Liver (tissue), 3 donors: ENCODE measurements around the gene CLDN10.

Experiments
- RAD21 ChIP-seq, 2 donors: IDR thresholded peaks; 2 replicates each; pipeline ENCODE4 v1.6.1; 2016; ENCODE audit warnings: antibody characterized with exemption in 2 of 2, mild to moderate bottlenecking in 2 of 2
- RXRA ChIP-seq, 2 donors: IDR thresholded peaks; 2 replicates each; pipeline ENCODE4 v1.6.1; 2017 to 2018; ENCODE audit warnings: antibody characterized with exemption in 2 of 2, mild to moderate bottlenecking in 1 of 2
- TAF1 ChIP-seq: conservative IDR thresholded peaks from 2 replicates; pipeline ENCODE4 v1.6.1; 2016; ENCODE audit warnings: antibody characterized with exemption, mild to moderate bottlenecking
- YY1 ChIP-seq: IDR thresholded peaks from 2 replicates; pipeline ENCODE4 v1.6.1; 2016; ENCODE audit warnings: antibody characterized with exemption, mild to moderate bottlenecking
- TF ChIP-seq, protein P1 (sequence below): IDR thresholded peaks from 2 replicates; pipeline ENCODE4 v1.6.1; 2016; ENCODE audit warnings: antibody characterized with exemption, mild to moderate bottlenecking
- TF ChIP-seq, protein P2 (sequence below): fragments of 150-350 bp; IDR thresholded peaks from 2 replicates; pipeline ENCODE4 v1.5.1; 2017; ENCODE audit warnings: improper control_type of control experiment, low read depth, low read length; ENCODE audit not compliant: missing input control
- TF ChIP-seq, protein P3 (sequence below): IDR thresholded peaks from 2 replicates; pipeline ENCODE4 v1.6.1; 2016; ENCODE audit warnings: antibody characterized with exemption
- TF ChIP-seq, protein P4 (sequence below): IDR thresholded peaks from 2 replicates; pipeline ENCODE4 v1.6.1; 2016; ENCODE audit warnings: antibody characterized with exemption
- donor health status: healthy.
- donor health status: healthy.

DNA sequence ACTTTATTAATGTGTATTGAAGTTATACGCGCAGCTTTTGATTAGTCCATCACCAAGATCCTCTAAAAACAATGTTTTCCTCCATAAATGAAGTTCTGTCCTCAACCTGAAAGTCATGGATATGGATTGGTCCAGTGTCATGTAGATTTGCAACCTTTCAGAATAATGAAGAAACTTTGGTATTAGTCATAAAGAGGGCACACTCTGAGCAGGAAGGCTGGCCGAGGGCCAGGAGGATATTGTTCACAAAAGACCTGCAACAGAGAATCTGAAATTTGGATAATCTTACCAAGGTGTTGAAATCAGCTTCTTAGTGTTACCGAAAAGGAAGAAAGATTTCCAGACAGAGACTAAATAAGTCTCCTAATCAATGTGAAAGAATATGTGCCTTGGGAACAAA lies 20.7 kb downstream of the CLDN10 start:
- TF ChIP-seq, protein P1, sequence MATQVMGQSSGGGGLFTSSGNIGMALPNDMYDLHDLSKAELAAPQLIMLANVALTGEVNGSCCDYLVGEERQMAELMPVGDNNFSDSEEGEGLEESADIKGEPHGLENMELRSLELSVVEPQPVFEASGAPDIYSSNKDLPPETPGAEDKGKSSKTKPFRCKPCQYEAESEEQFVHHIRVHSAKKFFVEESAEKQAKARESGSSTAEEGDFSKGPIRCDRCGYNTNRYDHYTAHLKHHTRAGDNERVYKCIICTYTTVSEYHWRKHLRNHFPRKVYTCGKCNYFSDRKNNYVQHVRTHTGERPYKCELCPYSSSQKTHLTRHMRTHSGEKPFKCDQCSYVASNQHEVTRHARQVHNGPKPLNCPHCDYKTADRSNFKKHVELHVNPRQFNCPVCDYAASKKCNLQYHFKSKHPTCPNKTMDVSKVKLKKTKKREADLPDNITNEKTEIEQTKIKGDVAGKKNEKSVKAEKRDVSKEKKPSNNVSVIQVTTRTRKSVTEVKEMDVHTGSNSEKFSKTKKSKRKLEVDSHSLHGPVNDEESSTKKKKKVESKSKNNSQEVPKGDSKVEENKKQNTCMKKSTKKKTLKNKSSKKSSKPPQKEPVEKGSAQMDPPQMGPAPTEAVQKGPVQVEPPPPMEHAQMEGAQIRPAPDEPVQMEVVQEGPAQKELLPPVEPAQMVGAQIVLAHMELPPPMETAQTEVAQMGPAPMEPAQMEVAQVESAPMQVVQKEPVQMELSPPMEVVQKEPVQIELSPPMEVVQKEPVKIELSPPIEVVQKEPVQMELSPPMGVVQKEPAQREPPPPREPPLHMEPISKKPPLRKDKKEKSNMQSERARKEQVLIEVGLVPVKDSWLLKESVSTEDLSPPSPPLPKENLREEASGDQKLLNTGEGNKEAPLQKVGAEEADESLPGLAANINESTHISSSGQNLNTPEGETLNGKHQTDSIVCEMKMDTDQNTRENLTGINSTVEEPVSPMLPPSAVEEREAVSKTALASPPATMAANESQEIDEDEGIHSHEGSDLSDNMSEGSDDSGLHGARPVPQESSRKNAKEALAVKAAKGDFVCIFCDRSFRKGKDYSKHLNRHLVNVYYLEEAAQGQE, result no peak
- TF ChIP-seq, protein P2, sequence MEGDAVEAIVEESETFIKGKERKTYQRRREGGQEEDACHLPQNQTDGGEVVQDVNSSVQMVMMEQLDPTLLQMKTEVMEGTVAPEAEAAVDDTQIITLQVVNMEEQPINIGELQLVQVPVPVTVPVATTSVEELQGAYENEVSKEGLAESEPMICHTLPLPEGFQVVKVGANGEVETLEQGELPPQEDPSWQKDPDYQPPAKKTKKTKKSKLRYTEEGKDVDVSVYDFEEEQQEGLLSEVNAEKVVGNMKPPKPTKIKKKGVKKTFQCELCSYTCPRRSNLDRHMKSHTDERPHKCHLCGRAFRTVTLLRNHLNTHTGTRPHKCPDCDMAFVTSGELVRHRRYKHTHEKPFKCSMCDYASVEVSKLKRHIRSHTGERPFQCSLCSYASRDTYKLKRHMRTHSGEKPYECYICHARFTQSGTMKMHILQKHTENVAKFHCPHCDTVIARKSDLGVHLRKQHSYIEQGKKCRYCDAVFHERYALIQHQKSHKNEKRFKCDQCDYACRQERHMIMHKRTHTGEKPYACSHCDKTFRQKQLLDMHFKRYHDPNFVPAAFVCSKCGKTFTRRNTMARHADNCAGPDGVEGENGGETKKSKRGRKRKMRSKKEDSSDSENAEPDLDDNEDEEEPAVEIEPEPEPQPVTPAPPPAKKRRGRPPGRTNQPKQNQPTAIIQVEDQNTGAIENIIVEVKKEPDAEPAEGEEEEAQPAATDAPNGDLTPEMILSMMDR, result no peak
- TF ChIP-seq RAD21 (IDR thresholded peaks at IDR 0.05) (no peak), RXRA (IDR thresholded peaks at IDR 0.05) (no peak), TAF1 (no peak), YY1 (no peak)
- TF ChIP-seq, protein P3, sequence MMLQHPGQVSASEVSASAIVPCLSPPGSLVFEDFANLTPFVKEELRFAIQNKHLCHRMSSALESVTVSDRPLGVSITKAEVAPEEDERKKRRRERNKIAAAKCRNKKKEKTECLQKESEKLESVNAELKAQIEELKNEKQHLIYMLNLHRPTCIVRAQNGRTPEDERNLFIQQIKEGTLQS, result no peak
- TF ChIP-seq, protein P4, sequence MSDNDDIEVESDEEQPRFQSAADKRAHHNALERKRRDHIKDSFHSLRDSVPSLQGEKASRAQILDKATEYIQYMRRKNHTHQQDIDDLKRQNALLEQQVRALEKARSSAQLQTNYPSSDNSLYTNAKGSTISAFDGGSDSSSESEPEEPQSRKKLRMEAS, result no peak
